ENCODE measurements around the gene CISD1. TPM values are rescaled to one million over a fixed set of nuclear protein-coding genes. Genes with fewer than 3 reads are reported as not detected.

Gene CISD1
- total and polyA plus RNA-seq, 9 of the 15 experiments (the other 6 are each of a cell fraction or from before 2014, with no cell fraction given) = 35.8 to 342 (median 118) TPM

DNA sequence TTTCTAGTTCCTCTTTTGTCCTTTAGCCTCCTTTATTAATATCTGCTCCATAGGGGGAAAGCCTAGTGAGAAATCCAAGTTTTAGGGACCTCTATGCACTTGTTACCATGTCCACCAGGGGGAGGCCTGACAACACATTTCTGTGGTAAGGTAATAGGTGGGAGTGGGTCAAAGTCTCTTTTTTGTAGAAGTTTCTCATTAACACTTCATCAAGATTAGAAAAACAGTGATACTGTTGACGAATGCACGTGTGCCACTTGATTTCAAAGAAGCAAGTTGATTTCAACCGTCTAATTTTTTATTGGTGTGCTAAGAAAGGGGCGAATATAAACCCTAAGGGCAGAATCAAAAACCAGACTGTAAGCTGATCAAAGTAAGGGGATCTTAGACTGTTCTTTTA lies 30.6 kb downstream of the CISD1 start (continued):
- no peak for TF ChIP-seq FOXP1 (CRISPR knock-in tag; IDR thresholded peaks at IDR 0.05)
- no peak for TF ChIP-seq NFE2 (IDR thresholded peaks at IDR 0.05; ENCODE audit: low read depth)
- TF ChIP-seq BRD9 (IDR thresholded peaks at IDR 0.05; ENCODE audit: low read depth, partially characterized antibody) = no peak
- no peak for TF ChIP-seq SUPT5H (IDR thresholded peaks at IDR 0.05)
- no peak for TF ChIP-seq ZNF282 (CRISPR knock-in tag; IDR thresholded peaks at IDR 0.05)
- TF ChIP-seq BCLAF1 (IDR thresholded peaks at IDR 0.05; ENCODE audit: borderline replicate concordance in 1 of 2, control insufficient read depth in 1 of 2, low read depth in 2 of 2, low read length in 1 of 2) = no peak
- TF ChIP-seq POLR2H (tag; IDR thresholded peaks at IDR 0.05; ENCODE audit: low read depth) = no peak
- TF ChIP-seq SMARCE1 (IDR thresholded peaks at IDR 0.05) = no peak
- no peak for TF ChIP-seq EWSR1 (IDR thresholded peaks at IDR 0.05; ENCODE audit: borderline replicate concordance, low read depth, partially characterized antibody)
- TF ChIP-seq TFAP4 (CRISPR knock-in tag; IDR thresholded peaks at IDR 0.05; ENCODE audit: borderline replicate concordance) = no peak
- TF ChIP-seq RCOR1 (IDR thresholded peaks at IDR 0.05; ENCODE audit: borderline replicate concordance in 1 of 2, low read depth in 2 of 2, low read length in 2 of 2) = 0 out of 4 replicates have a peak, but pooled peaks of 1 of the 2 experiments have one; percentile 27
- no peak for TF ChIP-seq ZSCAN29 (IDR thresholded peaks at IDR 0.05)
- TF ChIP-seq NFYB (IDR thresholded peaks at IDR 0.05; ENCODE audit: extremely low read depth, insufficient read length) = no peak
- no peak for TF ChIP-seq STAT5B (CRISPR knock-in tag; IDR thresholded peaks at IDR 0.05)
- TF ChIP-seq RAD51 (IDR thresholded peaks at IDR 0.05; ENCODE audit: borderline replicate concordance, low read depth) = no peak
- no peak for TF ChIP-seq ADNP (tag; IDR thresholded peaks at IDR 0.05)
- no peak for TF ChIP-seq GTF2E2 (tag; IDR thresholded peaks at IDR 0.05)
- no peak for TF ChIP-seq RUNX1 (IDR thresholded peaks at IDR 0.05; ENCODE audit: low read depth)
- TF ChIP-seq MAZ (CRISPR knock-in tag; conservative IDR thresholded peaks at IDR 0.05 in 1 of 2, IDR thresholded peaks at IDR 0.05 in 1 of 2) = 0 out of 4 replicates have a peak, but pooled peaks of 1 of the 2 experiments have one; percentile 13
- peak; percentile 60; the same call in 1 of the 2 replicates for TF ChIP-seq KLF16 (IDR thresholded peaks at IDR 0.05)
- TF ChIP-seq PATZ1 (CRISPR knock-in tag; IDR thresholded peaks at IDR 0.05; ENCODE audit: borderline replicate concordance) = no peak
- no peak for TF ChIP-seq HDAC6 (IDR thresholded peaks at IDR 0.05; ENCODE audit: low read depth, low read length)
- no peak for TF ChIP-seq HOMEZ (CRISPR knock-in tag; IDR thresholded peaks at IDR 0.05)
